GM10248 (cell line): ENCODE results near the gene NDRG2.

Source experiments
- CTCF ChIA-PET: fragments of 300-600 bp; sonication (Branson Sonifier 250); formaldehyde crosslinking; extraction: SDS; loops from one replicate; lab custom pipeline; 2021; ENCODE audit warnings: antibody characterized with exemption; lab: Yijun Ruan, JAX
- POLR2A ChIA-PET: fragments of 350-650 bp; sonication (Branson Sonifier 250); formaldehyde crosslinking; extraction: SDS; loops from one replicate; lab custom pipeline; 2020; ENCODE audit warnings: antibody characterized with exemption; lab: Yijun Ruan, JAX
- DNase-seq: peaks from one replicate; pipeline ENCODE4 v3.0.0; 2012; ENCODE audit errors: extremely low spot score
- TF ChIP-seq, protein P1 (sequence below): IDR thresholded peaks from 2 replicates; pipeline ENCODE4 v1.5.1; 2012; ENCODE audit warnings: mild to moderate bottlenecking, low read depth; ENCODE audit errors: extremely low read depth, missing control alignments, control extremely low read depth

NDRG2 gene

DNA sequence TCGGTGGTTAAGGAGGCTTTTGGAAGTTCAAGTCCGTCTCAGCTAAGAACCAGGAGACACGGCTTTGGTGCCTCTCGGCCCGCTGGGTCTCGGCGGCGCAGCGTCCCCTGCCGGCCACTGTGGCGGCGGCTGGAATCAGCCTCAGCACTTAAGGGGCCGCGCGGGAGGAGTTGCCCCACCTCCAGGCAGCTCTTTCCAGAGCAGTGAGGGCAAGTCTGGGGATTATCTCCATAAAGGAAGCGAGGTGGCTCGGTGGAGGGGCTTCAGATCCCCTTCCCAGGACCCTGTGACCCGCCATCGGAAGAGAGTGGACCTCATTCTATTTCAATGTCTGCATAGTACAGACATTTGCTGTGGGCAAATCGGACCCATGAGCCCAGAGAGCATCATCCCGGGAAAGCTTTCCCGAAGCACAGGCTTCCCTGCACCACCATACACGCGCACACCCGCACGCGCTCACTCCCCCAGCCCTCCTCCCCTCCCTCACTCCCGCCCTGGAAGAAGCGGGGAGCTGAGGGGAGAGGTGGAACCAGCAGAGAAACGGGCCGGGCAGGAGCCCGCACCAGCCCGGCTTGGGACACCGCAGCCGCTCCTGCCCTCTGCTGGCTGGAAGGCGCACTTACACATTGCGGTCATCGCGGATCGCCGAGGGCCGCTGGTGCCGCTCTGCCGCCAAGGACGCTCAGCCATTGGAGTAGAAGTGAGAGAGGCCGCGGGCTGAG, 53.7 kb downstream of the NDRG2 start:
- ChIA-PET POLR2A (no interaction called here), CTCF (interaction anchor here (0.6 to 7.3 kb wide), 70 partner anchors 8 to 639 kb away, joined by 3 to 102 read pairs (median 4); partner anchors contain the start of genes ARHGEF40, EDDM3B, PARP2 and SLC39A2)
- peak; percentile 87 for DNase-seq
- TF ChIP-seq, protein P1, sequence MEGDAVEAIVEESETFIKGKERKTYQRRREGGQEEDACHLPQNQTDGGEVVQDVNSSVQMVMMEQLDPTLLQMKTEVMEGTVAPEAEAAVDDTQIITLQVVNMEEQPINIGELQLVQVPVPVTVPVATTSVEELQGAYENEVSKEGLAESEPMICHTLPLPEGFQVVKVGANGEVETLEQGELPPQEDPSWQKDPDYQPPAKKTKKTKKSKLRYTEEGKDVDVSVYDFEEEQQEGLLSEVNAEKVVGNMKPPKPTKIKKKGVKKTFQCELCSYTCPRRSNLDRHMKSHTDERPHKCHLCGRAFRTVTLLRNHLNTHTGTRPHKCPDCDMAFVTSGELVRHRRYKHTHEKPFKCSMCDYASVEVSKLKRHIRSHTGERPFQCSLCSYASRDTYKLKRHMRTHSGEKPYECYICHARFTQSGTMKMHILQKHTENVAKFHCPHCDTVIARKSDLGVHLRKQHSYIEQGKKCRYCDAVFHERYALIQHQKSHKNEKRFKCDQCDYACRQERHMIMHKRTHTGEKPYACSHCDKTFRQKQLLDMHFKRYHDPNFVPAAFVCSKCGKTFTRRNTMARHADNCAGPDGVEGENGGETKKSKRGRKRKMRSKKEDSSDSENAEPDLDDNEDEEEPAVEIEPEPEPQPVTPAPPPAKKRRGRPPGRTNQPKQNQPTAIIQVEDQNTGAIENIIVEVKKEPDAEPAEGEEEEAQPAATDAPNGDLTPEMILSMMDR, result peak; percentile 97

DNA sequence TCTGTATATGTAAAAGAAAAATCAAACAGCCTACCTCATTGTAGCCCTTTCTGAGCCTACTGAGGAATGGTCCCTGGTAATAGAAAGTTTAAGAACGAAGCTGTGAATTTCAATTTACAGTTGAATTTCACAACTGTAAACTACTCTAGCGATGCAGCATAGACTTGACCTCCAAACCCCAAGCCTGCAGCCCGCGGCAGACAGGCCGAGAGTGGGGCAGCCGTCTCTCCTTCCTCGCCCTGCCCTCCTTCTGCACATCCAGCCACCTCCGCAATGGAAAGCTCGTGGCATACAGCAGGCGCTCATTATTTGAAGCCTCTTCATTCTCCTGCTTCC, 54.2 kb downstream of the NDRG2 start:
- ChIA-PET POLR2A (no interaction called here), CTCF (interaction anchor here (0.6 to 7.3 kb wide), 61 partner anchors 9 to 638 kb away, joined by 3 to 102 read pairs (median 5); partner anchors contain the start of genes ARHGEF40, PARP2, SLC39A2 and TMEM253)
- no peak for DNase-seq
- TF ChIP-seq, protein P1, result no peak

DNA sequence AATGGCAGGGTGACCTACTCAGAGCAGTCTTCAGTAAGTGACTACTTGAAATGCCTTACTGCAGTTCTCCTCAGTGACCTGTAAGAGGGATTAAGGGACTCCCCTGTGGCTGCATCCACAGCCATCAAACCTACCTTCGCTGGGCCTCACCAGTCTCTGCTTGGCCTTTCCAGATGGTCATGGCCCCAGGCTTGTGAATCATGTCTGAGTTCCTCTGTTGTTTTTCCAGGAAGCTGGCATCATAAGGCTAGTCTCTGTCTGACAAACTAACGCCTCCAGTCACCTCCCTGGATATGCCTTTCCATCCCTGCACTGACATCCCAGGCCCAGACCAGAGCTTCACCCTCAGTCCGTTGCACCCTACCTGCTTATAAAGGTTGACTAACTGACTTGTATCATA, 55.5 kb downstream of the NDRG2 start:
- TF ChIP-seq, protein P1, result no peak
- ChIA-PET CTCF (interaction anchor here (1.0 to 7.3 kb wide), 6 partner anchors 8 to 114 kb away, joined by 3 to 102 read pairs (median 54); no protein-coding TSS in a partner anchor), POLR2A (no interaction called here)
- DNase-seq, result no peak
